Tibial nerve (tissue), 4 donors: ENCODE data around the gene AKR1C4. TPM values are rescaled to one million over a fixed set of nuclear protein-coding genes. Genes with fewer than 3 reads are reported as not detected.

ENCODE experiments used
- DNase-seq, 2 donors: peaks; one replicate each; pipeline ENCODE4 v3.0.0-alpha.2; 2019; ENCODE audit warnings: low spot score in 2 of 2
- H3K27ac ChIP-seq, 4 donors: fragments of 200-600 bp; sonication (generic) in 3 of 4; one replicate each; pipeline ENCODE4 v1.5.1; 2017 to 2019; ENCODE audit warnings: mild to moderate bottlenecking in 1 of 4
- H3K27me3 ChIP-seq, 2 donors: fragments of 200-600 bp; sonication (generic) in 1 of 2; one replicate each; pipeline versions ENCODE4 v1.5.1 to v1.6.0; 2017 to 2019
- H3K36me3 ChIP-seq, 3 donors: fragments of 200-600 bp; sonication (generic); one replicate each; pipeline ENCODE4 v1.5.1; 2018 to 2019
- H3K4me1 ChIP-seq, 4 donors: fragments of 200-600 bp; sonication (generic) in 3 of 4; one replicate each; pipeline ENCODE4 v1.5.1; 2017 to 2019
- H3K4me3 ChIP-seq, 4 donors: fragments of 200-600 bp; sonication (generic) in 3 of 4; one replicate each; pipeline ENCODE4 v1.5.1; 2017 to 2019; ENCODE audit warnings: mild to moderate bottlenecking in 1 of 4, moderate library complexity in 1 of 4
- H3K9me3 ChIP-seq, 4 donors: fragments of 200-600 bp; sonication (generic) in 3 of 4; one replicate each; pipeline ENCODE4 v1.5.1; 2017 to 2019
- EP300 ChIP-seq, 2 donors: sonication (generic); formaldehyde crosslinking; IDR thresholded peaks; one replicate each; pipeline ENCODE4 v1.6.1; 2017; ENCODE audit warnings: antibody characterized with exemption in 2 of 2, mild to moderate bottlenecking in 1 of 2
- POLR2A ChIP-seq, 2 donors: fragments of 450-650 bp; IDR thresholded peaks; one replicate each; pipeline ENCODE4 v1.6.1; 2017; ENCODE audit warnings: antibody characterized with exemption in 2 of 2, mild to moderate bottlenecking in 2 of 2, moderate library complexity in 2 of 2
- WGBS, 2 donors: methylation state at CpG; one replicate each; pipeline ENCODE4 v1.1.5; 2018; 5-methylcytosine and 5-hydroxymethylcytosine counted together
- total RNA-seq, 4 donors: library from RNA; depleted of rRNA; stranded (reverse); fragments of >200 nt; gene quantifications; one replicate each; pipeline ENCODE4 v1.1.0, GENCODE V29; 2016
- TF ChIP-seq, protein P1 (sequence below), 5 experiments: fragments of 200-600 bp in 3 of 5; fragments of 450-650 bp in 2 of 5; sonication (generic) in 3 of 5; IDR thresholded peaks; one replicate each; pipeline ENCODE4 v1.5.1; 2016 to 2019; ENCODE audit warnings: antibody characterized with exemption in 5 of 5, mild to moderate bottlenecking in 3 of 5, moderate library complexity in 2 of 5

Gene AKR1C4
- total RNA-seq, 4 donors from 2014 or later = not detected

DNA sequence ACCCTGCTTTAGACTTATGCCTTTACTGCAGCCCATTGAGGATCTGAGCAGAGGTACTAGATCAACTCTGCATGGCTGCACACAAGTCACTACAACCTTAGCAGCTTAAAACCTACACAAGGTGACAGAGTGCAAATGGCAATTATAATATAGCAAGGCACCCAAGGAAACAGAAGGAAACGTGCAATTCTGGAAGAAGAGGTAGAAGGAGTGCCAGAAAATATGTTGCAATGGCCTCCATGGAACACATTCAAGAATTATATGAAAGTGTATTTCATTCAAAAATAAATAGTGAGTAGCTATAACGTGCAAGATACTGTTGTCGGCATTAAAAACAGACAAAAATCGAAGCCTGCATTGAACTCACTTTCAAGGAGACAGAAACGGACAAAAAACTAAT, 8.8 kb upstream of the AKR1C4 start:
- H3K9me3 ChIP-seq = no peaks in the 10 kb centered on the region
- H3K4me3 ChIP-seq = no peak overlapping the region
- no peak for TF ChIP-seq EP300 (IDR thresholded peaks at IDR 0.05)
- no peak for TF ChIP-seq POLR2A (IDR thresholded peaks at IDR 0.05)
- WGBS, 2 donors = 67 to 75% methylated on average over 5 of the region's 5 CpGs
- H3K36me3 ChIP-seq = no peaks in the 10 kb centered on the region
- no peak overlapping the region for H3K27ac ChIP-seq
- no peaks in the 10 kb centered on the region for H3K4me1 ChIP-seq
- no peaks in the 10 kb centered on the region for H3K27me3 ChIP-seq
- no peak for DNase-seq

DNA sequence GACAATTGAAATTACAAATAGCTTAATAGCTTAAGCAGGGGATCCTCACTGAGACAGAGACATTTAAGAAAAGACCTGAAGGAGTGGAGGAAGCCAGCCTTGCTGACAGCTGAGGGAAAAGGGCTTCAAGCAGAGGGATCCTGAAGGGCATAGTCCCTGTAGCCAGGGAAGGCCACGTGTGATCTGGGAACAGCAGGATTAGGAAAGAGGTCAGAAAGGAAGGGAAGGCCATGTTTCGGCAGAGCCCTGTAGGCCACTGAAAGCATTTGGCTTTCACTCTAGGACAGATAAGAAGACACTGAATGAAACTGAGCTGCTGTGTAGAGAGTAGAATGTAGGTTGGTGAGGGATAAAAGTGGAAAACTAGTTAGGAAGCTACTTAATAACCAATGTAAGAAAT, 8.3 kb upstream of the AKR1C4 start:
- Histone ChIP-seq H3K9me3 (no peaks in the 10 kb centered on the region), H3K36me3 (no peaks in the 10 kb centered on the region), H3K4me1 (no peaks in the 10 kb centered on the region), H3K27ac (no peak overlapping the region), H3K4me3 (no peak overlapping the region), H3K27me3 (no peaks in the 10 kb centered on the region)
- WGBS, 2 donors = 65 to 67% methylated on average over 2 of the region's 2 CpGs
- TF ChIP-seq, protein P1, sequence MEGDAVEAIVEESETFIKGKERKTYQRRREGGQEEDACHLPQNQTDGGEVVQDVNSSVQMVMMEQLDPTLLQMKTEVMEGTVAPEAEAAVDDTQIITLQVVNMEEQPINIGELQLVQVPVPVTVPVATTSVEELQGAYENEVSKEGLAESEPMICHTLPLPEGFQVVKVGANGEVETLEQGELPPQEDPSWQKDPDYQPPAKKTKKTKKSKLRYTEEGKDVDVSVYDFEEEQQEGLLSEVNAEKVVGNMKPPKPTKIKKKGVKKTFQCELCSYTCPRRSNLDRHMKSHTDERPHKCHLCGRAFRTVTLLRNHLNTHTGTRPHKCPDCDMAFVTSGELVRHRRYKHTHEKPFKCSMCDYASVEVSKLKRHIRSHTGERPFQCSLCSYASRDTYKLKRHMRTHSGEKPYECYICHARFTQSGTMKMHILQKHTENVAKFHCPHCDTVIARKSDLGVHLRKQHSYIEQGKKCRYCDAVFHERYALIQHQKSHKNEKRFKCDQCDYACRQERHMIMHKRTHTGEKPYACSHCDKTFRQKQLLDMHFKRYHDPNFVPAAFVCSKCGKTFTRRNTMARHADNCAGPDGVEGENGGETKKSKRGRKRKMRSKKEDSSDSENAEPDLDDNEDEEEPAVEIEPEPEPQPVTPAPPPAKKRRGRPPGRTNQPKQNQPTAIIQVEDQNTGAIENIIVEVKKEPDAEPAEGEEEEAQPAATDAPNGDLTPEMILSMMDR (IDR thresholded peaks at IDR 0.05) = no peak
- no peak for TF ChIP-seq POLR2A (IDR thresholded peaks at IDR 0.05)
- TF ChIP-seq EP300 (IDR thresholded peaks at IDR 0.05) = no peak
- DNase-seq = no peak

DNA sequence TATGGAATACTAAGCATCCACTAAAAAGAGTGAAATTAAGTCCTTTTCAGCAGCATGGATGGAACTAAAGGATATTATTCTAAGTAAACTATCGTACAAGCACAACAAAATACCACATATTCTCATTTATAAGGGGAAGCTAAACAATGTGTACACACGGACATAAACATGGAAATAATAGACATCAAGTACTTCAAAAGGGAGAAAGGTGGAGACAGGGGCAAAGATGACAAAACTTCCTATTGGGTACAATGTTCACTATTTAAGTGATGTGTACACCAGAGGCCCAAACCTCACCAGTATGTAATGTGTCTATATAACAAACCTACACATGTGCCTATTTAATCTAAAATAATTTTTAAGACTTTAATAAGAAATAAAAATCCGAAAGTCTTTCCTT, 2.2 kb upstream of the AKR1C4 start:
- Histone ChIP-seq H3K9me3 (no peaks in the 10 kb centered on the region), H3K4me3 (no peak overlapping the region), H3K27ac (no peak overlapping the region), H3K27me3 (no peaks in the 10 kb centered on the region), H3K4me1 (no peaks in the 10 kb centered on the region), H3K36me3 (no peaks in the 10 kb centered on the region)
- WGBS, 2 donors = 87 to 91% methylated on average over 3 of the region's 3 CpGs
- no peak for DNase-seq
- TF ChIP-seq, protein P1 (IDR thresholded peaks at IDR 0.05) = no peak
- TF ChIP-seq POLR2A (IDR thresholded peaks at IDR 0.05) (no peak), EP300 (IDR thresholded peaks at IDR 0.05) (no peak)

DNA sequence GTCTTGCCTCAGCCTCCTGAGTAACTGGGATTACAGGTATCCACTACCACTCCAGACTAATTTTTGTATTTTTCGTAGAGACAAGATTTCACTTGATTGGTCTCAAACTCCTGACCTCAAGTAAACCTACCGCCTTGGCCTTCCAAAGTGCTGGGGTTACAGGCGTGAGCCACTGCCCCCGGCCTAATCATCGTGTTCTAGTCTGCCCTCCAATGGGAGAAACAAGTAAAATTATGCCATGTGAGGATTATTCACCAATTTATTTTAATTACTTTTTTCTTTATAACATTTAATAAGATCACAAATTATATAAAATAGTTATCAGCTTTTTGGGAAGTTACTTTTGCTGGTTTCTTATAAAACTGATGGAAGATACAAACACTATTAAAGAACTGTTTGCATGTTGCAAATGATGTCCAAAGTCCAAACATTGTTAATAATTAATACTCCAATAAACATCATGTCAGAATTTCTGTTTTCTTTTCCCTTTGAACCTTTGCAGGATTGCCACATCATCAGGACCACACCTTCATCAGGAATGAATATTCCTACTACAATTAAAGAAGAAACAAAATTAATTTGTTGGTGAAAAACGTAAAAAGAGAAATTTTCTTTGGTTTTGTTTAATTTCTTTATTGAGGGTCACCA, 786 bp upstream of the AKR1C4 start:
- H3K4me1 ChIP-seq = no peaks in the 10 kb centered on the region
- H3K4me3 ChIP-seq = no peak overlapping the region
- no peak overlapping the region for H3K27ac ChIP-seq
- H3K9me3 ChIP-seq = no peaks in the 10 kb centered on the region
- WGBS, 2 donors = 83 to 87% methylated on average over 6 of the region's 6 CpGs
- H3K27me3 ChIP-seq = no peaks in the 10 kb centered on the region
- no peaks in the 10 kb centered on the region for H3K36me3 ChIP-seq
- TF ChIP-seq EP300 (IDR thresholded peaks at IDR 0.05) = no peak
- TF ChIP-seq POLR2A (IDR thresholded peaks at IDR 0.05) = no peak
- TF ChIP-seq, protein P1 (IDR thresholded peaks at IDR 0.05) = no peak
- no peak for DNase-seq

DNA sequence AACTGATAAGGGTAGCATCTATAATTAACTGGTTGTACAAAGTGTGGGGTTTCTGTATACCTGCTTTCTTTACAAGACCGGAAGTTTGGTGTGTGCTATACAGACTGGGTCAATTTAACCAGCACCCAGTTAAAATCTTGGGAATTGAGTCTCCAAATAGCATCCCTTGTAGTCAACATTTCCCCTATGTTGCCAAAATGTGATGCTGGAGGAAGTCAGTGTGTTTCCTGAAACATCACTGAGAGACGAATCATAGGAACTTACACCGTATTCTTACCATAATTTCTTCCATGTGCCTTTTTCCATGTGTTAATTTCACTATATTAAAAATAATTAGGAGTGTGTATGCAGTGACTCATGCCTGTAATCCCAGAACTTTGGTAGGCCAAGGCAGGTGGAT, 1.7 kb downstream of the AKR1C4 start:
- DNase-seq = no peak
- Histone ChIP-seq H3K9me3 (peaks cover 0 to 20% (median 0%) of the 10 kb centered on the region in 4 donors), H3K27me3 (no peaks in the 10 kb centered on the region), H3K4me3 (no peak overlapping the region), H3K27ac (no peak overlapping the region), H3K36me3 (no peaks in the 10 kb centered on the region), H3K4me1 (no peaks in the 10 kb centered on the region)
- TF ChIP-seq POLR2A (IDR thresholded peaks at IDR 0.05) = no peak
- TF ChIP-seq, protein P1 (IDR thresholded peaks at IDR 0.05) = no peak
- TF ChIP-seq EP300 (IDR thresholded peaks at IDR 0.05) = no peak
- WGBS, 2 donors = 78 to 81% methylated on average over 3 of the region's 3 CpGs
